HG02852 (cell line): ENCODE results near the gene FGFRL1.
"Not testable (repeated sequence)": the region's sequence is repeated elsewhere in the genome, so short reads cannot be mapped to it uniquely, and the experiment has no call there.

Source experiments
- ATAC-seq: cut with Tn5 transposase; IDR thresholded peaks from one replicate; pipeline ENCODE4 v1.9.1; 2021; ENCODE audit warnings: mild to moderate bottlenecking, moderate library complexity; ENCODE audit not compliant: unreplicated experiment

Gene FGFRL1

GRCh38 chr4:1048773-1049590, 37.6 kb downstream of the FGFRL1 start:
- ATAC-seq, result no peak

DNA sequence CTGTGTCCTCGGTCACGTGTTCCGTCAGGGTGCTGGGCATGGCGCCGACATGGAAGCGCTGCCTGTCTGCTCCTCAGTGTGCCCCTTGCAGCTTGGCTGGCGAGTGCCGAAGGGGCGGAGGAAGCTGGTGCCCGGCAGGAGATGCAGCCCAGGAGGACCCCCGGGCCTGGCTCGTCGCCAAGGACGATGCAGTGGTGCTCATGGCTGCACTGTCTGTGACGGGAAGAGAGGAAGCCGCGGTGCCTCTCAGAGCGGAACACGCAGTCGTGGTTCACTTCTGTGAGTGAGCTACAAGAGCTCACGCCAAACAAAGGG, 38.1 kb downstream of the FGFRL1 start:
- no peak for ATAC-seq

DNA sequence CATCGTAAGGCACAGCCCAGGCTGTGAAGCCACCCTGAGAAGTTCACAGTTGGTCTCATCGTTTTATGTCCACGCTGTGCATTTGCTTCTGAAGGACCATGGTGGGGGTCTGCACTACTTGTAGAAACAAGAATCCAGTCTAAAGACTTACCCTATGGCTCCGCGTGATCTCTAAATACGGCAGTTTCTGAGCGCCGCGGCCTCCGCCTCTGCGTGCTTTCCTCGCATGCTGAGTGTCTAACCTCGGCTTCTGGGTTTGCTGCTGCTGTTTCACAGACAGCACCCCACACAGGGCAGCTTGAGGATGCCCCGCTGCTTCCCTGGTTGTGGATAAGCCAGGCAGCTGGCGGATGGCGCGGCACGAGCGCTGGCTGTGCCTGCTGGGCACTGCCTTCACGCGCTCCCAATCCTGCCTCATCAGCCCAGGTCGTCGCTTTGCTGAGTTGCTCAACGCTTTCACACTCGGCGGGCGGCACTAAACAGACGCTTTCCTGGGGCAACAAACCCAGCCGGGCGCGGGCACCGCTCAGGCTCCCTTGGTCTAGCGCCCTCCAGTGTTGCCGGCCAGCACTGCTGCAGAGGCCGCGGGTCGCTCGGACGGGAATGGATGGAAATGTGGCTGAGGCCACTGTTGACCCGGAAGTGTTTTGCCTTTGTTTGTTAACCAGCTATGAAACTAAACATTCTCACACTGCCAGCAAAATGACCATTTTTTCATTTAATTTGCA, 39.2 kb downstream of the FGFRL1 start:
- no peak for ATAC-seq

- no peak for ATAC-seq
Observed at GRCh38 chr4:1051472-1051871, 40.0 kb downstream of the FGFRL1 start.

DNA sequence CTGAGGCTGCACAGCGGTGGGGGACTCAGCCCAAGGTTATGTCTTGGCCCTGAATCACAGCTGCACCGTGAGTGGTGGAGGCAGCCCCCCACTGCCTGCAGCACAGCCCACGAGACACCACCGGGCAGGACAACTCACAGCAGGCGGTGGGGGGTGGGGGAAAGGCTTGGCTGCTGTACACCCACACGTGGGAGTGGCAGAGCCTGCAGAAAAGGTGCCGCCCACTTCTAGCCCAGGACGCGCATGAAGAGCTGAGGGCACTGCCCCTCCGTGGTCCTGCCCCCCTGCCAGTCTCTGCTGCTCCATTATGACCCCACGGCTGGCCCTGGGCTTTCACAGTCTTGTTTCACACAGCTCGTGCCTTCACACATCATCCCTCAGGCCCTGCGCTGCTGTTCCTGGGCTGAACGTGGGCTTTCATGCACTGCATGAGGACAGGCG, 40.8 kb downstream of the FGFRL1 start:
- no peak for ATAC-seq

DNA sequence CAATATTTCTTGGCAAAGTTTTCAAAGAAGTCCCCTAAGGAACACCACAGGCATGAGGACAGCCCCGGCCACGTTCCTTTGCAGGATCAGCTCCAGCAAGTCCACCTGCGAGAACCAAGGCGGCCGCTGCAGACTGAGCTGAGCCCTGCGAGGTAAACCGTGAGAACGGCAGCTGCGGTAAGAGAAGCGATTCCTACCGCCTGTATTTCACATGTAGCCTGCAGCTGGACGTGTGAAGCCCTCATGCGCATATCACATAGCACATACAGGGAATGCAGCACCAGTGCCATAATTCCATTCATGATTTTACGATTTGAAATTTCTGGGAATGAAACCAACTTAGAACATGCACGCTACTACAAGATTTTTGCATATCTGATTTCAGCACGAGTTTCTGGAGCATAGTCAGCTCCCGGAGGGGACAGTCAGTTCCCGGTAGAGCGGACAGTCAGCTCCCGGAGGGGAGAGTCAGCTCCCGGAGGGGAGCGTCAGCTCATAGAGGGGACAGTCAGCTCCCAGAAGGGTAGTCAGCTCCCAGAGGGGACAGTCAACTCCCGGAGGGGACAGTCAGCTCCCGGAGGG, 41.7 kb downstream of the FGFRL1 start:
- no peak for ATAC-seq

DNA sequence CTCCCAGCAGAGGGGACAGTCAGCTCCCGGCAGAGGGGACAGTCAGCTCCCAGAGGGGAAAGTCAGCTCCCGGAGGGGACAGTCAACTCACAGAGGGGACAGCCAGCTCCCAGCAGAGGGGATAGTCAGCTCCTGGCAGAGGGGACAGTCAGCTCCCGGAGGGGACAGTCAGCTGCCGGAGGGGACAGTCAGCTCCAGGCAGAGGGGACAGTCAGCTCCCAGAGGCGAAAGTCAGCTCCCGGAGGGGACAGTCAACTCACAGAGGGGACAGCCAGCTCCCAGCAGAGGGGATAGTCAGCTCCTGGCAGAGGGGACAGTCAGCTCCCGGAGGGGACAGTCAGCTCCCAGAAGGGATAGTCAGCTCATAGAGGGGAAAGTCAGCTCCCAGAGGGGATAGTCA, 42.5 kb downstream of the FGFRL1 start:
- not testable (repeated sequence) for ATAC-seq

- ATAC-seq, result not testable (repeated sequence)
Observed at GRCh38 chr4:1054696-1055242, 43.3 kb downstream of the FGFRL1 start.

GRCh38 chr4:1055243-1055701, 43.8 kb downstream of the FGFRL1 start:
- ATAC-seq, result not testable (repeated sequence)

DNA sequence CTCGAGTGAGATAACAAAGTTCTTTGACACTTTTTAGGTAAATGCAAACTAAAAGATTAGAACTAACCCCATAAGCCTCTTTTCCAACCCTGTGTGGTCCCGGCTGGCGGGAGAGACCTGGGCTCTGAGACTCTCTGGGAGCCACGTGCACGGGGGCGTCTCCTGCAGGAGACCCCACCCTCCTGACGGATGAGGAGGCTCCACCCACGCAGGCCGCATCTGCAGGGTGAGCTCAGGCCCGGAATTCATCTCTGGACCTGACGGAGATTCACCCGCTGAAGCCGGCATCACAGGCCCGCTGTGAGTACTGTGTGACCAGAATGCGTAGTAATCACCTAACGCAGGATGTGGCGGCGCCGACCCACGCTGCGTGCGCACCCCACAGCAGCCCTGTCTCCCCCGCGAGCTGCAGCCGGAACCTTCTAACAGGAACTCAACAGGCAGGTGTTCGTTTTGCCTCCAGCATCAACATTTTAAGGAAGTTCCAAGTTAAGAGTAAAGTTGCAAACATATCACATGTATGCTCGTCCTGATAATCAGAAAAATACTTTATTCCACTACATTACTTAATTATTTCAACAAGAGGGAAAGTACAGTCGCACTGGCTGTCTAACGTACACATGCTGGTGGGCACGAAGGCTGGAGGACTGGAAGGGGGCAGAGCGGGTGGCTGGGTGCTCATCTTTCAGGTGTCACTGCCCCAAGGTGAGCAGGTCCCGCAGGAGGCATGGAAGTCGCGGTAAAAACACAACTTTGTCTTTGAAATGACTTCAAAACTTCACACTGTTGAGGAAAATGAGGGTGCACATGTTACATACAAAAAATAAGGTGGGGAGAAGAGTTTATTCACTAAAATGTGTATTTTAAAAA, 44.5 kb downstream of the FGFRL1 start:
- no peak for ATAC-seq

- ATAC-seq, result no peak
Observed at GRCh38 chr4:1056671-1057402, 45.4 kb downstream of the FGFRL1 start.

- ATAC-seq, result no peak
Observed at GRCh38 chr4:1057403-1057745, 45.9 kb downstream of the FGFRL1 start.

DNA sequence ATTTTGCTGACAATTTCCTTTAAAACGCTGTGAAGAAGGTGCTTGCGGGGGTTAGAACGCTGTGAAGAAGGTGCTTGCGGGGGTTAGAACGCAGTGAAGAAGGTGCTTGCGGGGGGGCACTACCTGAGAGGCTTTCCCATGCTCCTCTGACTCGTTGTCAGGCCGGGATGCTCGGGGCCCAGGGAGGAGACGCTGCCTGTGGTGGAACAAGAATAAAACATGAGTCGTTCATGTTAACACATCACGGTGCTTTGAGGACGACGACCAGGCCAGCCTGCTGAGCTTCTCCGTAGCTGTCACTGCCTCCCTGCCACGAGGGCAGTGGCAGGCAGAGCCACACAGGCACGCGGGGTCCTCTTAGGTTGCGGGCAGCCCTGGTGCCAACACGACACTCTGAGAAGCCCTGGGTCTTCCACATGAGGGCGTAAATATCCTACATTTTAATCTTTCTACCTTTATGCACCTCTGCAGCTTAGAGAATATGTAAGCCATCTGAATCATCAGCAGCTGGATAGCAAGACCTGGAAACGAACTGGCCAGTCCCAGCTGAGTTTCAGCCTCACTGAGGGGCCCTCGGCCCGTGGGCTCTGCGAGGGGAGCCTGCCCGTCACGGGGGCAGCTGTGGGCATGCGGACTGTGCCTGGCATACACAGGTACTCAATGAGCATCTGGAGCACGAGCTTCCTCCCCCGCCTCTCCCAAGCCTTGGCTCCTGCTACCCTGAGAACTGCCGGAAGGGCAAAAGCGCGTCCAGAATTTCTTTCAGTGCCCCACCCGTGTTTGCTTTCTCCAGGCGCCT, 47.0 kb downstream of the FGFRL1 start:
- no peak for ATAC-seq

DNA sequence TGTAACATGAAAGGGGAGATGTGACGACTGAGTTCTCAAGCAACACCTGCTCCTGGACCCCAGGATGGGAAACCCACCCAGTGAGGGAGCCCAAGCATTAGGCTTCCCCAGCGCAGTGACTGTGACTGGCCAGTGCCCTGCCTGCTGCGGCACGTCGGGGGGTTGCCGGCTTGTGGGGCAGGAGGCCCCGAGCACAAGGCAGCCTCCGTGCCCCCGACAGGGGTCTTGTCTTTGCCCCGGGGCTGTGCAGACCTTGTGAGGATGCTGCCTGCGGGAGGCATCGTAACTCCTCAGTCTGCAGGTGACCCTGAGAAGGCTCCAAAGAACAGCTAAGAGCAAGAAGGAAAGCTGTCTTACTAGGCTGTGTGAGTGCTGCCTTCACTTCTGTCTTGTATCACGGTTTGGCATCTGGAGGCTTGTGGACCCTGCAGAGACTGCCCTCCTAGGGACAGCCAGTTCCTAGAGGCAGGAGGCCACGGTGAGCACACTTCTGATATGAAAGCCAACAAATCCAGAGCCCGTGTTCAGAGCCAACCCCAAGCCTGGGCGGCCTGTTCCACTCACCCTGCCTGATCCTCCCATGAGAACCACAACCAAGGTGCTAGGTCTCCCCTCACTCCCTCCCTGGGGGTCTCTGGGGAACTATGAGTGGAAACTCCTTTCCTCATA, 47.7 kb downstream of the FGFRL1 start:
- ATAC-seq, result no peak

- ATAC-seq, result no peak
Observed at GRCh38 chr4:1060121-1060520, 48.7 kb downstream of the FGFRL1 start.

- no peak for ATAC-seq
Observed at GRCh38 chr4:1060621-1061020, 49.2 kb downstream of the FGFRL1 start.

DNA sequence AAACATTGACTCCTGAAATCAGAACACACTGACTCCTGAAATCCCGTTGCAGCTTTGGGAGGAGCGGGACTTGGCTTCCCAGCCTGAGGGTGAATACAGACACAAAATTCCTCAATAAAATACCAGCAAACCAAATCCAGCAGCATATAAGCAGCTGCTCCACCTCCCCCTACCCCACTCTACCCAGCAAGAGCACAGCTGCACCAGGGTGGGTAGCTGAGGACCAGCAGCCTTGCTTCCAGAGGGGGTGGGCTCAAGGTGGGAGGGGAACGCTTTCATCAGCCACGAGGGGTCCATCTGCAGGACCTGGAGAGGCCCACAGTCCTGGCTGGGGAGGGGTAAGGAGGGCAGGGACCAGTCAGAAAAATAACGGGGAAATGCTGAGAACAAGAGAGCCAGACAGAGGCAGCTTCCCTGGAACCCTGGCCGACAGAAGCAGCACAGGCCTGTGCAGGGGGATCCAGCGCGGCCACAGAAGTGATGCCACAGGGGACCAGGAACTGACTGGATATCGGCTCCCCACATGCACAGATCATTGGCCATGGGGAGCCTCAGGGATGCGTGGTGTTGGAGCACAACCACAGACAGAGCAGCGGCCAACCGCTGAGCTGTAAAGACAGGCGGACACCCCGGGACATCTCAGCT, 49.8 kb downstream of the FGFRL1 start:
- ATAC-seq, result no peak

- no peak for ATAC-seq
Observed at GRCh38 chr4:1061760-1062159, 50.3 kb downstream of the FGFRL1 start.
